ENCODE measurements around the gene ANGPTL4. TPM values are rescaled to one million over a fixed set of nuclear protein-coding genes. Genes with fewer than 3 reads are reported as not detected.
A peak's percentile ranks its signal among the peaks of the same experiment; 100 is the strongest.

ANGPTL4 gene
- total and polyA plus RNA-seq, 2 of the 13 experiments (the other 11 are each of a cell fraction or from before 2014, with no cell fraction given): 0.80 to 21.7 TPM

- no peak; the same call in 1 of the 2 replicates for TF ChIP-seq IRF9 (CRISPR knock-in tag; IDR thresholded peaks at IDR 0.05; ENCODE audit: borderline replicate concordance)
- TF ChIP-seq NRL (CRISPR knock-in tag; IDR thresholded peaks at IDR 0.05; ENCODE audit: borderline replicate concordance): peak; percentile 76
- TF ChIP-seq NBN (conservative IDR thresholded peaks at IDR 0.05): no peak
- TF ChIP-seq ZNF691 (CRISPR knock-in tag; IDR thresholded peaks at IDR 0.05; ENCODE audit: borderline replicate concordance, low read depth): 0 out of 2 replicates have a peak, but pooled peaks have one; percentile 34
- TF ChIP-seq SSRP1 (CRISPR knock-in tag; IDR thresholded peaks at IDR 0.05): peak; percentile 61; the same call in 1 of the 2 replicates
- no peak for TF ChIP-seq NR0B2 (CRISPR knock-in tag; IDR thresholded peaks at IDR 0.05)
- 0 out of 2 replicates have a peak, but pooled peaks have one; percentile 67 for TF ChIP-seq ZNF431 (CRISPR knock-in tag; IDR thresholded peaks at IDR 0.05; ENCODE audit: borderline replicate concordance, low read depth)
- peak; percentile 96 for TF ChIP-seq FOXJ3 (CRISPR knock-in tag; IDR thresholded peaks at IDR 0.05; ENCODE audit: borderline replicate concordance)
- TF ChIP-seq NFRKB (IDR thresholded peaks at IDR 0.05): no peak
- TF ChIP-seq CHD2 (IDR thresholded peaks at IDR 0.05; ENCODE audit: low read depth, low read length): no peak
- no peak for TF ChIP-seq ZNF562 (CRISPR knock-in tag; IDR thresholded peaks at IDR 0.05; ENCODE audit: borderline replicate concordance)
- no peak for TF ChIP-seq TEAD2 (CRISPR knock-in tag; IDR thresholded peaks at IDR 0.05)
- peak; percentile 52; the same call in 1 of the 2 replicates for TF ChIP-seq ETV5 (CRISPR knock-in tag; IDR thresholded peaks at IDR 0.05; ENCODE audit: borderline replicate concordance)
- peak; percentile 76 for TF ChIP-seq MAX (IDR thresholded peaks at IDR 0.05)
- peak; percentile 95 for TF ChIP-seq GATAD2A (CRISPR knock-in tag; IDR thresholded peaks at IDR 0.05)
- TF ChIP-seq ZNF207 (IDR thresholded peaks at IDR 0.05; ENCODE audit: borderline replicate concordance): no peak
- TF ChIP-seq ZNF280B (CRISPR knock-in tag; IDR thresholded peaks at IDR 0.05; ENCODE audit: borderline replicate concordance): peak; percentile 91
- peak; percentile 85 for TF ChIP-seq ADNP (CRISPR knock-in tag; IDR thresholded peaks at IDR 0.05)
- TF ChIP-seq ZFAT (CRISPR knock-in tag; conservative IDR thresholded peaks at IDR 0.05): no peak
- TF ChIP-seq ZNF432 (CRISPR knock-in tag; IDR thresholded peaks at IDR 0.05; ENCODE audit: borderline replicate concordance): no peak
- peak; percentile 87 for TF ChIP-seq JUN (CRISPR knock-in tag; IDR thresholded peaks at IDR 0.05)
- no peak for TF ChIP-seq ZNF280D (CRISPR knock-in tag; IDR thresholded peaks at IDR 0.05)
Measured at GRCh38 chr19:8373867-8374813, 10.2 kb downstream of the ANGPTL4 start (continued).
